ENCODE measurements around the gene ACAP2. TPM values are rescaled to one million over a fixed set of nuclear protein-coding genes. Genes with fewer than 3 reads are reported as not detected.

Gene ACAP2
- total RNA-seq, 1 experiment from 2014 or later, result 57.9 TPM

DNA sequence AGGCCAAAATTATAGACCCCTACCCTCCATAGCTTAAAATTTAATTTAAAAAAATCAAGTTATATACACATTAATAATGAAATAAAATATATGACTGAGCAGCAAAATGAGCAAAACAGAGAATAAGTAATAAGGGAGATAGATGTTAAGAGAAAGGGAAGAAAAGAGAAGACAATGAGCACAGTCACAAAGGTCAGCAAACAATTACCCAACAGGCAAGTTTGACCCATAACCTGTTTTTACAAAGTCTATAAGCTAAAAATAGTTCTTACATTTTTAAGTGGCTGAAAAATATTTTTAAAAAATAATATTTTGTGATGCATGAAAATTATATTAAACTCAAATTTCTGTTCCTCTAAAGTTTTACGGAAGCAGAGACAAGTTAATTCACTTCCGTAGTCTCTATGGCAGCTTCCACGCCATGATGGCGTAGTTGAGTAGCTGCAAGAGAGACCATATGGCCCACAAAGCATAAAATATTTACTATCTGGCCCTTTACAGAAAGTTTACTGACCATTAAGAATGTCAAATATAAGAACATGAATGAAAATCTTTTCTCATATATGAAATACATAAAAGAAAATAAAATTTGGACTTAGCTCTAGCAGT, 47.5 kb downstream of the ACAP2 start:
- CTCF ChIA-PET, result no interaction called here

GRCh38 chr3:195394700-195395099, 48.1 kb downstream of the ACAP2 start:
- ATAC-seq (no peak), DNase-seq (ENCODE audit: low read depth, low spot score) (no peak)
- BruUV-seq (replicated peaks), result no TSS peak
- Histone ChIP-seq H3K27ac (ENCODE audit: low read length) (no peak overlapping the region), H3K4me1 (ENCODE audit: control insufficient read depth, insufficient read depth, low read length) (no peaks in the 10 kb centered on the region), H3K9me3 (ENCODE audit: control insufficient read depth, insufficient read depth, low read depth, low read length) (no peaks in the 10 kb centered on the region), H3K4me3 (ENCODE audit: low read depth in 2 of 2, low read length in 2 of 2) (no peak overlapping the region), H3K36me3 (ENCODE audit: control insufficient read depth, insufficient read depth, low read length) (no peaks in the 10 kb centered on the region), H3K27me3 (ENCODE audit: control insufficient read depth, insufficient read depth, low read length) (no peaks in the 10 kb centered on the region)
- POLR2A ChIA-PET, result no interaction called here
- in situ Hi-C loops (cut with HindIII; ENCODE audit: low pct_unique_long_range_greater_than_20kb, low sequenced_read_pairs), result no loop called here
- intact Hi-C loops (cut with micrococcal nuclease; ENCODE audit: unreplicated experiment), result no loop called here
- CTCF ChIA-PET, result no interaction called here
- TF ChIP-seq POLR2AphosphoS5 (IDR thresholded peaks at IDR 0.05; ENCODE audit: low read depth, low read length) (no peak), SIN3A (IDR thresholded peaks at IDR 0.05; ENCODE audit: borderline replicate concordance, insufficient read depth, low read depth, low read length) (no peak), TCF7L2 (IDR thresholded peaks at IDR 0.05; ENCODE audit: low read depth, low read length) (no peak)
- TF ChIP-seq, protein P1, sequence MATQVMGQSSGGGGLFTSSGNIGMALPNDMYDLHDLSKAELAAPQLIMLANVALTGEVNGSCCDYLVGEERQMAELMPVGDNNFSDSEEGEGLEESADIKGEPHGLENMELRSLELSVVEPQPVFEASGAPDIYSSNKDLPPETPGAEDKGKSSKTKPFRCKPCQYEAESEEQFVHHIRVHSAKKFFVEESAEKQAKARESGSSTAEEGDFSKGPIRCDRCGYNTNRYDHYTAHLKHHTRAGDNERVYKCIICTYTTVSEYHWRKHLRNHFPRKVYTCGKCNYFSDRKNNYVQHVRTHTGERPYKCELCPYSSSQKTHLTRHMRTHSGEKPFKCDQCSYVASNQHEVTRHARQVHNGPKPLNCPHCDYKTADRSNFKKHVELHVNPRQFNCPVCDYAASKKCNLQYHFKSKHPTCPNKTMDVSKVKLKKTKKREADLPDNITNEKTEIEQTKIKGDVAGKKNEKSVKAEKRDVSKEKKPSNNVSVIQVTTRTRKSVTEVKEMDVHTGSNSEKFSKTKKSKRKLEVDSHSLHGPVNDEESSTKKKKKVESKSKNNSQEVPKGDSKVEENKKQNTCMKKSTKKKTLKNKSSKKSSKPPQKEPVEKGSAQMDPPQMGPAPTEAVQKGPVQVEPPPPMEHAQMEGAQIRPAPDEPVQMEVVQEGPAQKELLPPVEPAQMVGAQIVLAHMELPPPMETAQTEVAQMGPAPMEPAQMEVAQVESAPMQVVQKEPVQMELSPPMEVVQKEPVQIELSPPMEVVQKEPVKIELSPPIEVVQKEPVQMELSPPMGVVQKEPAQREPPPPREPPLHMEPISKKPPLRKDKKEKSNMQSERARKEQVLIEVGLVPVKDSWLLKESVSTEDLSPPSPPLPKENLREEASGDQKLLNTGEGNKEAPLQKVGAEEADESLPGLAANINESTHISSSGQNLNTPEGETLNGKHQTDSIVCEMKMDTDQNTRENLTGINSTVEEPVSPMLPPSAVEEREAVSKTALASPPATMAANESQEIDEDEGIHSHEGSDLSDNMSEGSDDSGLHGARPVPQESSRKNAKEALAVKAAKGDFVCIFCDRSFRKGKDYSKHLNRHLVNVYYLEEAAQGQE (IDR thresholded peaks at IDR 0.05; ENCODE audit: insufficient read depth in 1 of 2, low read depth in 2 of 2, low read length in 1 of 2), result no peak
- TF ChIP-seq, protein P2, sequence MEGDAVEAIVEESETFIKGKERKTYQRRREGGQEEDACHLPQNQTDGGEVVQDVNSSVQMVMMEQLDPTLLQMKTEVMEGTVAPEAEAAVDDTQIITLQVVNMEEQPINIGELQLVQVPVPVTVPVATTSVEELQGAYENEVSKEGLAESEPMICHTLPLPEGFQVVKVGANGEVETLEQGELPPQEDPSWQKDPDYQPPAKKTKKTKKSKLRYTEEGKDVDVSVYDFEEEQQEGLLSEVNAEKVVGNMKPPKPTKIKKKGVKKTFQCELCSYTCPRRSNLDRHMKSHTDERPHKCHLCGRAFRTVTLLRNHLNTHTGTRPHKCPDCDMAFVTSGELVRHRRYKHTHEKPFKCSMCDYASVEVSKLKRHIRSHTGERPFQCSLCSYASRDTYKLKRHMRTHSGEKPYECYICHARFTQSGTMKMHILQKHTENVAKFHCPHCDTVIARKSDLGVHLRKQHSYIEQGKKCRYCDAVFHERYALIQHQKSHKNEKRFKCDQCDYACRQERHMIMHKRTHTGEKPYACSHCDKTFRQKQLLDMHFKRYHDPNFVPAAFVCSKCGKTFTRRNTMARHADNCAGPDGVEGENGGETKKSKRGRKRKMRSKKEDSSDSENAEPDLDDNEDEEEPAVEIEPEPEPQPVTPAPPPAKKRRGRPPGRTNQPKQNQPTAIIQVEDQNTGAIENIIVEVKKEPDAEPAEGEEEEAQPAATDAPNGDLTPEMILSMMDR (IDR thresholded peaks at IDR 0.05), result no peak

More for the DNA sequence above, 47.5 kb downstream of the ACAP2 start:
- H3K27me3 ChIP-seq (ENCODE audit: control insufficient read depth, insufficient read depth, low read length), result no peaks in the 10 kb centered on the region
- DNase-seq (ENCODE audit: low read depth, low spot score) (no peak), ATAC-seq (no peak)
- in situ Hi-C loops (cut with HindIII; ENCODE audit: low pct_unique_long_range_greater_than_20kb, low sequenced_read_pairs) (no loop called here), intact Hi-C loops (cut with micrococcal nuclease; ENCODE audit: unreplicated experiment) (no loop called here)
- H3K4me1 ChIP-seq (ENCODE audit: control insufficient read depth, insufficient read depth, low read length), result no peaks in the 10 kb centered on the region
- no peaks in the 10 kb centered on the region for H3K9me3 ChIP-seq (ENCODE audit: control insufficient read depth, insufficient read depth, low read depth, low read length)
- BruUV-seq (replicated peaks), result no TSS peak
- TF ChIP-seq POLR2AphosphoS5 (IDR thresholded peaks at IDR 0.05; ENCODE audit: low read depth, low read length), result no peak
- TF ChIP-seq TCF7L2 (IDR thresholded peaks at IDR 0.05; ENCODE audit: low read depth, low read length), result no peak
- TF ChIP-seq, protein P1 (IDR thresholded peaks at IDR 0.05; ENCODE audit: insufficient read depth in 1 of 2, low read depth in 2 of 2, low read length in 1 of 2), result no peak
- no peak for TF ChIP-seq SIN3A (IDR thresholded peaks at IDR 0.05; ENCODE audit: borderline replicate concordance, insufficient read depth, low read depth, low read length)
- TF ChIP-seq, protein P2 (IDR thresholded peaks at IDR 0.05), result no peak
- no peaks in the 10 kb centered on the region for H3K36me3 ChIP-seq (ENCODE audit: control insufficient read depth, insufficient read depth, low read length)
- POLR2A ChIA-PET, result no interaction called here
- no peak overlapping the region for H3K4me3 ChIP-seq (ENCODE audit: low read depth in 2 of 2, low read length in 2 of 2)
- H3K27ac ChIP-seq (ENCODE audit: low read length), result no peak overlapping the region
